Stromal cell of bone marrow (primary cell): ENCODE measurements around the gene MTHFD1.

Experiments
- DNase-seq: peaks from one replicate; pipeline ENCODE4 v3.0.0-alpha.2; 2012; ENCODE audit warnings: low read depth

The MTHFD1 gene

GRCh38 chr14:64407329-64407728, 19.2 kb downstream of the MTHFD1 start:
- DNase-seq: no peak

GRCh38 chr14:64409126-64409920, 21.2 kb downstream of the MTHFD1 start:
- no peak for DNase-seq

- DNase-seq: no peak
These were observed 22.1 kb downstream of the MTHFD1 start for GRCh38 chr14:64410084-64410774.

GRCh38 chr14:64411001-64411400, 22.8 kb downstream of the MTHFD1 start:
- DNase-seq: no peak

GRCh38 chr14:64412237-64412636, 24.1 kb downstream of the MTHFD1 start:
- DNase-seq: no peak

- no peak for DNase-seq
These were observed 28.3 kb downstream of the MTHFD1 start for GRCh38 chr14:64416348-64416932.

- DNase-seq: no peak
These were observed 29.1 kb downstream of the MTHFD1 start for GRCh38 chr14:64417055-64417770.

GRCh38 chr14:64417771-64418125, 29.6 kb downstream of the MTHFD1 start:
- no peak for DNase-seq

- DNase-seq: no peak
These were observed 30.9 kb downstream of the MTHFD1 start for GRCh38 chr14:64419003-64419402.

- peak; percentile 52 for DNase-seq
These were observed 33.0 kb downstream of the MTHFD1 start for GRCh38 chr14:64421166-64421565.

GRCh38 chr14:64422005-64422404, 33.9 kb downstream of the MTHFD1 start:
- DNase-seq: no peak

GRCh38 chr14:64422756-64423155, 34.6 kb downstream of the MTHFD1 start:
- no peak for DNase-seq

GRCh38 chr14:64423987-64424386, 35.8 kb downstream of the MTHFD1 start:
- no peak for DNase-seq

GRCh38 chr14:64434528-64434927, 46.4 kb downstream of the MTHFD1 start:
- DNase-seq: no peak

GRCh38 chr14:64438181-64438841, 50.2 kb downstream of the MTHFD1 start:
- peak; percentile 86 for DNase-seq

GRCh38 chr14:64439141-64439540, 51.0 kb downstream of the MTHFD1 start:
- DNase-seq: no peak

GRCh38 chr14:64440494-64440893, 52.3 kb downstream of the MTHFD1 start:
- DNase-seq: no peak

GRCh38 chr14:64442300-64442988, 54.3 kb downstream of the MTHFD1 start:
- no peak for DNase-seq

GRCh38 chr14:64444140-64444539, 56.0 kb downstream of the MTHFD1 start:
- DNase-seq: no peak

- no peak for DNase-seq
These were observed 57.1 kb downstream of the MTHFD1 start for GRCh38 chr14:64444984-64445845.
